Omental fat pad (tissue), 4 donors: ENCODE data around the gene PFKL. TPM values are rescaled to one million over a fixed set of nuclear protein-coding genes. Genes with fewer than 3 reads are reported as not detected.

Source experiments
- ATAC-seq: fragments of 150-250 bp; one replicate; pipeline ENCODE4 v1.9.1; 2016; ENCODE audit warnings: mild to moderate bottlenecking, moderate library complexity; ENCODE audit not compliant: low FRiP score
- DNase-seq: peaks from one replicate; pipeline ENCODE4 v3.0.0-alpha.2; 2019; ENCODE audit warnings: low spot score
- total RNA-seq, 4 donors: library from RNA; depleted of rRNA; stranded (reverse); fragments of >200 nt; gene quantifications; one replicate each; pipeline ENCODE4 v1.1.0, GENCODE V29; 2016
- TF ChIP-seq, protein P1 (sequence below), 3 donors: fragments of 450-650 bp; IDR thresholded peaks; one replicate each; pipeline ENCODE4 v1.5.1; 2016 to 2017; ENCODE audit warnings: antibody characterized with exemption in 3 of 3, mild to moderate bottlenecking in 3 of 3, moderate library complexity in 2 of 3

The PFKL gene
- total RNA-seq, 4 donors from 2014 or later, result 75.7 to 114 (median 104) TPM

DNA sequence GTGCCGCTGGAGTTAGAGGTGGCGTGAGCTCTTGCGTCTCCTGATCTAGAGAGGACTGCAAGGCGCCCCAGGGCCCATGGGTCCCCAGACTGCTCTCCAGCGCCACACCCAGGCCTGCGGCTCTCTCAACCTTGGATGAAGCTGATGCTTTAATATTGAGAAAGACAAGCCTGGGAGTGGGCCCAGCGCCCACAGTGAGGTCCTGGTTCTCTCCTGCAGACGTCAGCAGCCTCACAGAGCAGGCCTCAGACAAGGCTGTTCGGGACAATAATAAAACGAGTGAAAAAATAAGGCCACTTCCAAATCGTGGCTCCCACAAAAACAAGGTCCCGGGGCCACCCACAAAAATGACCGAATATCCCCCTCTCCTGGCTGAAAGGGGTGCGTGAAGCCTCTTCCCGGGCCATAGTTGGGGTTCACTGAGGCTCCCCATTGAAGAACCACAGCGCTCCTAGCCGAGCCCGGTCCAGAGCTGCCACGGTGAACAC is 32.2 kb upstream of the PFKL start:
- TF ChIP-seq, protein P1, sequence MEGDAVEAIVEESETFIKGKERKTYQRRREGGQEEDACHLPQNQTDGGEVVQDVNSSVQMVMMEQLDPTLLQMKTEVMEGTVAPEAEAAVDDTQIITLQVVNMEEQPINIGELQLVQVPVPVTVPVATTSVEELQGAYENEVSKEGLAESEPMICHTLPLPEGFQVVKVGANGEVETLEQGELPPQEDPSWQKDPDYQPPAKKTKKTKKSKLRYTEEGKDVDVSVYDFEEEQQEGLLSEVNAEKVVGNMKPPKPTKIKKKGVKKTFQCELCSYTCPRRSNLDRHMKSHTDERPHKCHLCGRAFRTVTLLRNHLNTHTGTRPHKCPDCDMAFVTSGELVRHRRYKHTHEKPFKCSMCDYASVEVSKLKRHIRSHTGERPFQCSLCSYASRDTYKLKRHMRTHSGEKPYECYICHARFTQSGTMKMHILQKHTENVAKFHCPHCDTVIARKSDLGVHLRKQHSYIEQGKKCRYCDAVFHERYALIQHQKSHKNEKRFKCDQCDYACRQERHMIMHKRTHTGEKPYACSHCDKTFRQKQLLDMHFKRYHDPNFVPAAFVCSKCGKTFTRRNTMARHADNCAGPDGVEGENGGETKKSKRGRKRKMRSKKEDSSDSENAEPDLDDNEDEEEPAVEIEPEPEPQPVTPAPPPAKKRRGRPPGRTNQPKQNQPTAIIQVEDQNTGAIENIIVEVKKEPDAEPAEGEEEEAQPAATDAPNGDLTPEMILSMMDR (IDR thresholded peaks at IDR 0.05), result no peak
- no peak for DNase-seq
- no peak for ATAC-seq

DNA sequence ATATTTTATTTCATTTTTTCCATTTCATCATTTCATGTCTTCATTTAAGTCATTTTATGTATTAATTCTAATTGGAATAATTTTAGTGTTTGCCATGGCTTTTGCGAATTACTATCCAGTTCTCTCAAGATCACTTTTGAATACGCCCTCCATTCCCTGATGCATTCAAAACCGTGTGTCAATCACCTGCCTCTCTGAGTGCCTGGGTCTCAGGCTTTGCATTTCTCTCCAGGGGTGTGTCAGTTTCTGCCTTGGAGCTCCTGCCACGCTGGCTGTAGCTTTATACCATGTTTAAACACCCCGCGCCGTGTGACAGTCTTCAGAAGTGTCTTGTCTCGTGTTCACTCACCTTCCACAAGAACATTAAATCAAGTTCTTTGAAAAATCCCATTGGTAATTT is 30.8 kb upstream of the PFKL start:
- no peak for DNase-seq
- TF ChIP-seq, protein P1 (IDR thresholded peaks at IDR 0.05), result no peak

DNA sequence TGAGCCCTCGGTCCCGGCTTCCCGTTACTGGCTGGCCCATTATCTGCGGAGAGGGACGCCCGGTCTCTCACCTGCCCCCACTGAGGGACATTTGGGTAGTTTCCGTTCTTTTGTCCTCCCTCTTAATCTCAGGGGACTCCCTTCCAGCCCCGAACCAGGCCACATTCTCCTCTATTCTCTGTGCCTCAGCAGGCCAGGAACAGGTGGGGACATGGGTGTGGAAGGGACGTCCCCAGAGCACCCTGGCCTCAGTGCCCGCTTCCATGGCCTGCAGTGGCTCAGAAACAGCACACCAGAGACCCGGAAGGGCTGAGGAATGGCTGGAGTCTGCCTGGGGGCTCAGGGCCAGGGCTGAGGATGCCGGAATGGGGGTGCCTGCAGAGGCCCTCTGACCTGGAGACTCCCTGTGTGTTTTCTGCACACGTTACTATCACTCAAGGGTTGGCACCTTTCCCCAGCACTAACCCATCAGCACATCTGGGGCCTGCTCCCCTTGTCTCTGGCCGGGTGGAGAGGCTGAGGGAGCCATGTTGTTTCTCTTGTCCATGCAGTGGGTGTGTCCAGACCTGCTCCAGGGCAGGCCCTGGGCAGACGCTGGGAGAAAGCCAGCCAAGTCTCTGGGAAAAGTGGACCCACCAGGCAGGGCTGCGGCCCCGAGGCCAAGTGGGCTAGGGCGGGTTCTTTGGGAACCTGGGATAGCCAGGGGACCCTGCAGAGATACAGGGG is 28.1 kb upstream of the PFKL start:
- no peak for ATAC-seq
- no peak for DNase-seq
- TF ChIP-seq, protein P1 (IDR thresholded peaks at IDR 0.05), result no peak

More for the DNA sequence above, 30.8 kb upstream of the PFKL start:
- ATAC-seq, result no peak

DNA sequence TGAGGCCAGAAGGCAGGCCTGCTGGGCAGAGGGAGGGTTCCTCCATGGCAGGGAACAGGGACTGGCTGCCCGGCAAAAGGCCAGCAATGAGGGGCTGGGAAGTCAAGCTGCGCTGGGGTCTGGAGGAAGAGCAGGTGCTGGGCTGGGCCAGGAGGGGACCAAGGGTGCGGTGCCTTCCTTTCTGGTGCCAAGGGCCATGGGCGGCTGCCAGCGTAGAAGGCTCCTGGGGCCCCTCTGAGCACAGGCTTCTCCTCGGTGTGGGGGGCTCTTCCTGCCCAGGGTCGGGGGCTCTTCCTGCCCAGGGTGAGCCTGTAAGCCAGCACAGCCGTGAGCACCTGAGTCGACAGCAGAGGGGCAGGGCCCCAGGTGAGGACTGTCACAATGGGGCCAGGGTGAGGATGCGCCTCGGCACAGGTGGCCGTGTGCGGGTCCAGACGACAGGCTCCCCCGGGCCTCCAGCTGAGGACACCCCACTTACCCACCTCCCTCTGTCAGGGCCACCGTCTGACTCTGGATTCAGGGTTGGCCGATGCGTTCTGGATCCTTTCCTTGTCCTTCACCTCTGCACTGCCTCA is 27.5 kb upstream of the PFKL start:
- DNase-seq (no peak), ATAC-seq (no peak)
- TF ChIP-seq, protein P1 (IDR thresholded peaks at IDR 0.05), result no peak

DNA sequence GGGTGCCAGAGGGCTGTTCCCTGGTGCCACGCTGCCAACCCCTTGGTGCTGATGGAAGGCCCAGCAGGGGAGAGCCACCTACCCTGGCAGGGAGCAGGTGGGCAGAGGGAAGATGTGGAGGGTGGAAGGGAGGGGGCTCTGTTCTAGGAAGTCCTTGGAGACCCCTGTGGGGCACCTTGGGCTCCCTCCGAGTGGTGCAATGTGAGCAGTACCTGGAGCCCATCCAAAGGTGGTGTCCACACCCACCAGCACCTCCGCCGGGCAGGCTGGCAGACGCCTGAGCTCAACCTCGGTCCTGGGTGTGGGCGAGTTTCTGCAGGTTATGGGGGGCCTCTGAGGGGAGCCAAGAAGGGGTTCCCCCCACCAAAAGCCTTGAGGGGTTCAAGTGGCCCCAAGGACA is 26.8 kb upstream of the PFKL start:
- ATAC-seq, result no peak
- DNase-seq, result no peak
- TF ChIP-seq, protein P1 (IDR thresholded peaks at IDR 0.05), result no peak

DNA sequence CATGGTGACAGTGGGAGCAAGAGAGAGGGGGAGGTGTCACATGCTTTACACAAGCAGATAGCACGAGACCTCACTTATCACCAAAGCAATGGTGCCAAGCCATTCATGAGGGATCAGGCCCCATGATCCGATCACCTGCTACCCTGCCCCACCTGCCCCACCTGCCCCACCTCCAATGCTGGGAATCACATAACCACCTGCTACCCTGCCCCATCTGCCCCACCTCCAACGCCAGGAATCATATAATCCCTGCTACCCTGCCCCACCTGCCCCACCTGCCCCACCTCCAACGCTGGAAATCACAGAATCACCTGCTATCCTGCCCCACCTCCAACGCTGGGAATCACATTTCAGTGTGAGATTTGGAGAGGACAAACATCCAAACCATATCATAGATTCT is 24.8 kb upstream of the PFKL start:
- DNase-seq (no peak), ATAC-seq (no peak)
- TF ChIP-seq, protein P1 (IDR thresholded peaks at IDR 0.05), result no peak
